GM18505 (cell line): ENCODE measurements around the gene PDLIM4.

Experiments
- ATAC-seq: cut with Tn5 transposase; IDR thresholded peaks from one replicate; pipeline ENCODE4 v1.9.1; 2021; ENCODE audit not compliant: unreplicated experiment
- POLR2A ChIP-seq: IDR thresholded peaks from 4 replicates; pipeline ENCODE4 v1.6.1; 2011; ENCODE audit warnings: borderline replicate concordance; ENCODE audit not compliant: insufficient read depth, insufficient read length; ENCODE audit errors: extremely low read depth

Gene PDLIM4

GRCh38 chr5:132263548-132264261 lies 6.2 kb downstream of the PDLIM4 start:
- ATAC-seq = no peak

GRCh38 chr5:132264546-132265335 lies 7.2 kb downstream of the PDLIM4 start:
- no peak for ATAC-seq
- TF ChIP-seq POLR2A = no peak

More at GRCh38 chr5:132263548-132264261, 6.2 kb downstream of the PDLIM4 start:
- no peak for TF ChIP-seq POLR2A

GRCh38 chr5:132265336-132266030 lies 8.0 kb downstream of the PDLIM4 start:
- TF ChIP-seq POLR2A = no peak
- no peak for ATAC-seq

DNA sequence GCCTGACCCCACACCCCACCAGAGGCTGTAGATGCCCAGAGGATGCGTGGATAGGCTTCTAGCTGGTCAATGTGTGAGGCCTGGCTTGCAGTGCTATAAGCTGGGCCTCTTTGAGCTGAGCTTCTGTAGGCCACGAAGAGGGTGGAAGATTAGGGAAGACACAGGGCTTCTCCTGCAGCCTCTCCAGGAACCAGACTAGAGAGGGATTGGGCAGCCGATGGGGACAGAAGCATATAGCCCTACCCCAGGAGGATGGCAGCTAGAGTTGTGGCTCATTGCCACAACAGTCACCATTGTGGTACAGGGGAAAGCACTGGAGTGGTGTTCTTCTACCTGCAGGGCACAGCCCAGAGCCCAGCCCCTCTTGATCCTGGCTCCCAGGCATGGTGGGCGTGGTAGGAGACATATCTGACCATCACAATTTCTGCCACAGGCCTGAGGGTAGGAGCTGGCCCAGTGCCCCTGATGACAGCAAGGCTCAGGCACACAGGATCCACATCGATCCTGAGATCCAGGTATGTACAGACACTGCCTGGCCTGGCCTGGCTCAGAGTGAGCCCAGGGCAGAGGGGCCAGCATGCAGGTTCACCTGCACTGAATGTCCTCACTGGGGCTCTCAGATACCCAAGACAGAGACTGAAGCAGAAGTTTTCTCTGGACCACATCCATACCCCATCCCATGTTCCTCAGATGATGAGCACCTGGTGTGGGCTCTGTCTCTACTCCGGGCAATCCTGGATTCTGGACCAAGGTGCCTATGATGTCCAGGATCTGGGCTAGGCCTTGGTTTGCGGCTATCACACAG lies 8.7 kb downstream of the PDLIM4 start:
- no peak for ATAC-seq
- no peak for TF ChIP-seq POLR2A

- ATAC-seq = no peak
- no peak for TF ChIP-seq POLR2A
Observed at GRCh38 chr5:132266836-132267160, 9.3 kb downstream of the PDLIM4 start.

- TF ChIP-seq POLR2A = no peak
- ATAC-seq = no peak
Observed at GRCh38 chr5:132267166-132267739, 9.8 kb downstream of the PDLIM4 start.

- TF ChIP-seq POLR2A = no peak
- ATAC-seq = peak; percentile 8
Observed at GRCh38 chr5:132267931-132268768, 10.7 kb downstream of the PDLIM4 start.

DNA sequence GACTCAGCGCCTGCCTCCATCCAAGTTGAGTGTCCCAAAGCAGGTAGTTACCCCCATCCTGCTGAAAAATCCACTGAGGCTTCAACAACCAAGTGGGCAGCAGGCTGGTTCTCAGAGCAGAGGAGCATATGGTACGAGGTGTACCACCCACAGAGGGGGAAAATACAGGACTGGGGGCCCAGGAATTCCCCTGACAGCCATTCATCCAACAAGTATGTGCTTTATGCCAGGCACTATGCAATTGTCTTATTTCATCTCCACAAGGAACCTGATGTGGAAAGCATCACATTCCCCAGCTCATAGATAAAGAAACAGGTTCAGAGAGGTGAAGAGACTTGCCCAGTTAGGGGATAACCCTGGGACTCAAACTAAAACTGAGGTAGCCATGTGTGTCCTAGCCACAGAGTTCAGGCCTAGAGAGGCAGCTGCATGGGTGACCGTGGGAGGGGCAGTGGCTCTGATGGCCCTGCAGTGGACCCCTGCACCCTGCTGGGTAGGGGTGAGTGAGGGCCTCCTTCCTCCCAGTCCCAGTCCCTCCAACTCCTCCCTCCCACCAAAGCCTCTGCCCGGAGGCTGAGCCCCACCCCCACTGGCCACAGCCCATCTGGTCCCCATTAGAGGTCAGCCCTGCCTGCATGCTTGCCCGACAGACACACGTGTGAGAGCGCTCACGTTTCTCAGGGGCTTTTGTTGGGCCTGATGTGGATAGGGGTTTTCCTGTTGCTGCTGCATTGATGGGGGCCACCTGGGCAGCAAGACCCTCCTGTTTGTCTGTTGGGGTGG lies 11.5 kb downstream of the PDLIM4 start:
- no peak for TF ChIP-seq POLR2A
- ATAC-seq = peak; percentile 55

DNA sequence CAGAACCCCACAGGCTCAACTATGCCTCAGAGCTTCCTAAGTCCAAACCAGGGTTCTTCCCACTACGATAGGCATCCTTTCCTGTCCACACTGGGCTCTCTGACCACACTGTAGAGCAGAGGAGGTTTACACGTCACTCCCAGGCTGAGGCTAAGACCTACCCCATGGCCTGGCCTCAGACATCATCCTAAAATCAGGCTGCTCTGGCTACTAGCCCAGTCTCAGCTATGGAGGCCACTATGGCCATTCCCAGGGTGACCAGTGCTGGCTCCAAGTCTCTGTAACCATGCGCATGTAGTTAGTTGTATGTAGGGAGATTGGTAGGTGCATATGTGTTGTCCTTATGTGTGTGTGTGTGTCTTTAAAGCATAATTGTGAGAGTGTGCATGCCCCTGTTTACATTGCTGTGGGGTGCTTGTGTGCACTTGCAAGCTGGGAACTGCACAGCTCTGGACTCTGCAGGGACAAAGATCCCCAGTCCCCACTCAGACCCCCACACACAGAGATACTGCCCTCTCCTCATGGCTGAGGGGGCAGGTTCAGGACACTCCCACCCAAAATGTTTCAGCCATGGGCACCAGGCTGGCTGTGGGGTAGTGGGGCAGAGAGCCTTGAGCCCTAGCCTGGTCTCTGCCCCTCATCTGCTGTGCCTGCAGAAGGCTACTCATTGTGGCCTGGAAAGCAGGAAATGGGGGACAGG lies 12.3 kb downstream of the PDLIM4 start:
- ATAC-seq = no peak
- TF ChIP-seq POLR2A = no peak

DNA sequence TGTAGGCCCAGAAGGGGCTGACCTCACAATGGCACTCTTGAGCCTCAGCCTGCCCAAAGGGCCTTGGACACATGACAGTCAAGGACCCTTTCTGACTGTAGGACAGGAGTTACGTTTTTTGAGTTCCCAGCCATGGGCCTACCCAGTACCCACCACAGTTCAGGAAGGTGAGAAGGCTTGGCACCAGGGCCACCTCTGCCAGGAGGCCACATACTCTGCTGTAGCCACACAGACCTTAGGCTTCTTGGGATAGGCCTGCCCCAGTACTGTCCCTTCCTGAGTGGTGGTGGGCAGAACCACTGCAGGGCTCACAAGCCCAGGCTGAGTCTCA lies 12.8 kb downstream of the PDLIM4 start:
- no peak for TF ChIP-seq POLR2A
- ATAC-seq = no peak

DNA sequence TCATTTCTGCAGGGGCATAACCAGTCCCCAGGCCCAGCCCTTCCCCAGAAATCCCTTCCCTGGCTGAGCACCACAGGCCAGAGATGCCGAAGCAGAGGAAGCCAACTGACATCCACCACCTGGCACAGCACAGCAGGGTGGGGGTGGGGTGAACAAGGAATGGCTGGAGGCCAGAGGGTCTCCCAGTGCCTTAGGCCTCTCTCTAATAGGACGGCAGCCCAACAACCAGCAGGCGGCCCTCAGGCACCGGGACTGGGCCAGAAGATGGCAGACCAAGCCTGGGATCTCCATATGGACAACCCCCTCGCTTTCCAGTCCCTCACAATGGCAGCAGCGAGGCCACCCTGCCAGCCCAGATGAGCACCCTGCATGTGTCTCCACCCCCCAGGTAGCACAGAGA lies 13.2 kb downstream of the PDLIM4 start:
- no peak for ATAC-seq
- no peak for TF ChIP-seq POLR2A
